Measurements from ENCODE around the gene PBX3. TPM values are rescaled to one million over a fixed set of nuclear protein-coding genes. Genes with fewer than 3 reads are reported as not detected.

Gene PBX3
- total and polyA plus RNA-seq, 10 of the 15 experiments (the other 5 are each of a cell fraction or from before 2014, with no cell fraction given): 6.7 to 146 (median 22.2) TPM

GRCh38 chr9:125963932-125964331, 216.8 kb downstream of the PBX3 start:
- Histone ChIP-seq H3K79me2 (ENCODE audit: control insufficient read depth, insufficient read depth, low read length) (no peaks in the 10 kb centered on the region), H2AFZ (ENCODE audit: control insufficient read depth, low read depth, low read length) (no peak overlapping the region), H4K20me1 (ENCODE audit: control insufficient read depth, insufficient read depth) (no peaks in the 10 kb centered on the region), H3K9ac (ENCODE audit: control insufficient read depth, insufficient read depth, low read length) (no peak overlapping the region), H3K9me3 (replicated peaks; ENCODE audit: control insufficient read depth, insufficient read depth, low read length) (no peaks in the 10 kb centered on the region), H3K27ac (ENCODE audit: control insufficient read depth, insufficient read depth) (no peak overlapping the region), H3K4me2 (ENCODE audit: control insufficient read depth, insufficient read depth) (no peak overlapping the region), H3K36me3 (ENCODE audit: control insufficient read depth in 2 of 2, insufficient read depth in 2 of 2, low read length in 1 of 2) (peaks cover 12 to 32% of the 10 kb centered on the region in 2 experiments), H3K4me1 (ENCODE audit: control insufficient read depth, insufficient read depth, low read length) (no peaks in the 10 kb centered on the region), H3K27me3 (replicated peaks in 1 of 2; ENCODE audit: control insufficient read depth in 2 of 2, insufficient read depth in 2 of 2, low read length in 1 of 2) (no peaks in the 10 kb centered on the region), H3K4me3 (no peak overlapping the region)
- CTCF ChIA-PET: interaction anchor here (1.1 kb wide), 1 partner anchor 556 kb away, joined by 3 read pairs; no protein-coding TSS in a partner anchor
- WGBS (ENCODE audit: insufficient coverage, insufficient replicate concordance, low lambda C conversion rate, missing lambda C conversion rate): 73% methylated on average over 2 of the region's 2 CpGs
- DNase-seq (ENCODE audit: low read depth, low spot score) (no peak), FAIRE-seq (no peak), ATAC-seq (no peak)
- in situ Hi-C loops (cut with MboI): no loop called here
- TF ChIP-seq SPI1 (IDR thresholded peaks at IDR 0.05; ENCODE audit: borderline replicate concordance, insufficient read depth, low read depth, low read length) (peak; percentile 19; the same call in 1 of the 2 replicates), SMAD1 (IDR thresholded peaks at IDR 0.05; ENCODE audit: low read depth, partially characterized antibody) (no peak), RUNX3 (IDR thresholded peaks at IDR 0.05; ENCODE audit: low read length) (peak; percentile 27; the same call in 1 of the 2 replicates), JUNB (IDR thresholded peaks at IDR 0.05) (peak; percentile 26; the same call in 1 of the 2 replicates)
- POLR2A ChIA-PET: interaction anchor here (0.6 kb wide), 1 partner anchor 370 kb away, joined by 3 read pairs; no protein-coding TSS in a partner anchor
- intact Hi-C loops (cut with micrococcal nuclease; ENCODE audit: unreplicated experiment): no loop called here
- SMC1A ChIA-PET (ENCODE audit: uncharacterized antibody, unreplicated experiment): interaction anchor here (0.6 kb wide), 1 partner anchor 208 kb away, joined by 3 read pairs; no protein-coding TSS in a partner anchor
- BruUV-seq (replicated peaks): no TSS peak
- RAD21 ChIA-PET (ENCODE audit: unreplicated experiment): no interaction called here

- H3K79me2 ChIP-seq (ENCODE audit: control insufficient read depth, insufficient read depth, low read length): no peaks in the 10 kb centered on the region
- no peaks in the 10 kb centered on the region for H3K4me1 ChIP-seq (ENCODE audit: control insufficient read depth, insufficient read depth, low read length)
- H3K4me2 ChIP-seq (ENCODE audit: control insufficient read depth, insufficient read depth): no peak overlapping the region
- WGBS (ENCODE audit: insufficient coverage, insufficient replicate concordance, low lambda C conversion rate, missing lambda C conversion rate): 84% methylated on average over 6 of the region's 6 CpGs
- H3K4me3 ChIP-seq: no peak overlapping the region
- ChIA-PET POLR2A (interaction anchor here (0.8 kb wide), 1 partner anchor 500 kb away, joined by 5 read pairs; no protein-coding TSS in a partner anchor), CTCF (interaction anchor here (1.2 to 1.3 kb wide), 2 partner anchors 9 to 23 kb away, joined by 3 to 4 read pairs; no protein-coding TSS in a partner anchor), RAD21 (ENCODE audit: unreplicated experiment) (no interaction called here), SMC1A (ENCODE audit: uncharacterized antibody, unreplicated experiment) (no interaction called here)
- H3K27me3 ChIP-seq (replicated peaks in 1 of 2; ENCODE audit: control insufficient read depth in 2 of 2, insufficient read depth in 2 of 2, low read length in 1 of 2): no peaks in the 10 kb centered on the region
- H3K9me3 ChIP-seq (replicated peaks; ENCODE audit: control insufficient read depth, insufficient read depth, low read length): no peaks in the 10 kb centered on the region
- intact Hi-C loops (cut with micrococcal nuclease; ENCODE audit: unreplicated experiment) (no loop called here), in situ Hi-C loops (cut with MboI) (no loop called here)
- ATAC-seq: no peak
- H3K9ac ChIP-seq (ENCODE audit: control insufficient read depth, insufficient read depth, low read length): no peak overlapping the region
- DNase-seq (ENCODE audit: low read depth, low spot score): no peak
- no peak for FAIRE-seq
- no TSS peak for BruUV-seq (replicated peaks)
- H3K36me3 ChIP-seq (ENCODE audit: control insufficient read depth in 2 of 2, insufficient read depth in 2 of 2, low read length in 1 of 2): peaks cover 12 to 32% of the 10 kb centered on the region in 2 experiments
- H4K20me1 ChIP-seq (ENCODE audit: control insufficient read depth, insufficient read depth): no peaks in the 10 kb centered on the region
- H3K27ac ChIP-seq (ENCODE audit: control insufficient read depth, insufficient read depth): no peak overlapping the region
- no peak overlapping the region for H2AFZ ChIP-seq (ENCODE audit: control insufficient read depth, low read depth, low read length)
- TF ChIP-seq ELK1 (IDR thresholded peaks at IDR 0.05; ENCODE audit: low read depth, low read length): no peak
- TF ChIP-seq ZNF24 (IDR thresholded peaks at IDR 0.05): no peak
- no peak for TF ChIP-seq MLLT1 (IDR thresholded peaks at IDR 0.05)
- no peak for TF ChIP-seq NFXL1 (IDR thresholded peaks at IDR 0.05; ENCODE audit: borderline replicate concordance)
- TF ChIP-seq EZH2 (IDR thresholded peaks at IDR 0.05; ENCODE audit: borderline replicate concordance, control insufficient read depth, low read depth, low read length): no peak
- no peak for TF ChIP-seq ZNF592 (IDR thresholded peaks at IDR 0.05)
Measured at GRCh38 chr9:125964702-125965225, 217.6 kb downstream of the PBX3 start.
